Transverse colon (tissue), 4 donors: ENCODE data around the gene NDUFB7.

Experiments
- CTCF ChIP-seq, 5 experiments: fragments of 200-600 bp in 3 of 5; fragments of 450-650 bp in 2 of 5; sonication (generic) in 3 of 5; IDR thresholded peaks; 1 replicate in 2 of 5; 2 replicates in 3 of 5; pipeline ENCODE4 v1.5.1; 2016 to 2017; ENCODE audit warnings: antibody characterized with exemption in 5 of 5, inconsistent platforms in 3 of 5, mild to moderate bottlenecking in 2 of 5, moderate library complexity in 1 of 5
- POLR2AphosphoS5 ChIP-seq, 3 donors: sonication (generic); formaldehyde crosslinking; IDR thresholded peaks; one replicate each; pipeline ENCODE4 v1.6.1; 2016; ENCODE audit warnings: antibody characterized with exemption in 3 of 3

DNA sequence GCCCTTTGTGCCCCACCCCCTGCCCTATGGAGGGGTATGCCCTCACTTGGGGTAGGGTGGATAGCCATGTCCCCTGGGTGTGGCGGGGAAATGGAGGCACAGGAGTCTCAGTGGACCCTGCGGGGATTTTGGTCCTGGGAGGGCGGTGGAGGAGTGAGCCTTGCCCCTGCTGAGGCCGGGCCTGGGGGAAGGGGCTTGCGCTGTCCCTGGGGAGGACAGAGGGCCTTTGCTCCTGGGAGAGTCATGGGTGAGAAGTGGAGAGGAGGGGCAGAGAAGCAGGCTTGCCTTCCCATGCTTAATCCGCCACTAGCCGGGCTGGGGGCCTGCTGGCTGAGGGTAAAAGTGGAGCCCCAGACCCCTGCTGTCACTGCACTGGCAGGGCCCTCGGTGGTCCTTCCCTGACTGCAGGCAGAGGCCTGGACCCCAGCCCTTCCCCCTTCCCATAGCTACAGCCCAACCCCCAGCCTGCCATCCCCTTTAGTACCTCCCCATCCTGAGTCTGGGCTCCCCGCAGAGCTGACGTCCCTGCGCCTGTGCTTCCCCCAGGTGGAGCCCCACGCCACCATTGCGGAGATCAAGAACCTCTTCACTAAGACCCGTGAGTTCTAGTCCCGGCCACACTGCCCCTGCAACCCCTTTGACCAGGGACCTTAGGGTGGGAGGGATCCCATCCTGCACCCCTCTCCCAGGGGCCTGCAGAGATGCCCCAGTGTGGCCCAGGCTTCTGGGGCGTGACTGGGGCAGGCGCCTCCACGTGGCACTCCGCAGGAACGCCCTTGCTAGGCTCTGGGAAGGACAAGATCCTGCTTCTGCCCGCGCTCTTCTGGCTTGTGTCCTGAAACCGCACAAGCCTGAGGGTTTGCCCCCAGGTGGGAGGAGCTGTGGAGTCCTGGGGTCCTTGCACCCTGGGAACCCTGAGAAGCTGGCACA lies 8.9 kb downstream of the NDUFB7 start:
- TF ChIP-seq CTCF (IDR thresholded peaks at IDR 0.05) (no peak), POLR2AphosphoS5 (IDR thresholded peaks at IDR 0.05) (no peak)
